Measurements from ENCODE around the gene SIT1. TPM values are rescaled to one million over a fixed set of nuclear protein-coding genes. Genes with fewer than 3 reads are reported as not detected.

Gene SIT1
- total RNA-seq, 2 donors from 2014 or later = 0.18 to 0.68 TPM

DNA sequence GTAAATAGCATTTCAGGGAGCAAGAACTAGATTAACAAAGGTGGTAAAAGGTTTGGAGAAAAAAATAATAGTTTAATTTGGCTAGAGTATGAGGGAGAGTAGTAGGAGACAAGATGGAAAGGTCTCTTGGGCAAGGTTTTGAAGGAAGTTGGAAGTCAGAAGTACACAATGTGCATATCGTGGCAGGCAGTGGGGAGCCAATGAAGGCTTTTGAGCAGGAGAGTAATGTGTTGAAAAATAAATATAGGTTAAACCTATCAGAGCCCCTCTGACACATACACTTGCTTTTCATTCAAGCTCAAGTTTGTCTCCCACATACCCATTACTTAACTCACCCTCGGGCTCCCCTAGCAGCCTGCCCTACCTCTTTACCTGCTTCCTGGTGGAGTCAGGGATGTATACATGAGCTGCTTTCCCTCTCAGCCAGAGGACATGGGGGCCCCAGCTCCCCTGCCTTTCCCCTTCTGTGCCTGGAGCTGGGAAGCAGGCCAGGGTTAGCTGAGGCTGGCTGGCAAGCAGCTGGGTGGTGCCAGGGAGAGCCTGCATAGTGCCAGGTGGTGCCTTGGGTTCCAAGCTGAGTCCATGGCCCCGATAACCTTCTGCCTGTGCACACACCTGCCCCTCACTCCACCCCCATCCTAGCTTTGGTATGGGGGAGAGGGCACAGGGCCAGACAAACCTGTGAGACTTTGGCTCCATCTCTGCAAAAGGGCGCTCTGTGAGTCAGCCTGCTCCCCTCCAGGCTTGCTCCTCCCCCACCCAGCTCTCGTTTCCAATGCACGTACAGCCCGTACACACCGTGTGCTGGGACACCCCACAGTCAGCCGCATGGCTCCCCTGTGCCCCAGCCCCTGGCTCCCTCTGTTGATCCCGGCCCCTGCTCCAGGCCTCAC lies 22.6 kb upstream of the SIT1 start, which contains the start of gene CA9:
CA9 (plus strand) TSS at position 797 of the 893 bp plus-strand sequence; CDS start at position 829, 32 bp downstream.
- Histone ChIP-seq H3K27ac (no peak within 1 kb of the TSS), H3K4me1 (replicated peaks) (no peaks in the 10 kb centered on the region), H3K36me3 (no peaks in the 10 kb centered on the region), H3K27me3 (replicated peaks; ENCODE audit: insufficient read depth) (no peaks in the 10 kb centered on the region), H3K4me3 (no peak within 1 kb of the TSS), H3K9me3 (no peaks in the 10 kb centered on the region)
- intact Hi-C loops (cut with DNase I) = no loop called here
- 21% methylated on average over 10 of the region's 10 CpGs for WGBS
- TF ChIP-seq, protein P1, sequence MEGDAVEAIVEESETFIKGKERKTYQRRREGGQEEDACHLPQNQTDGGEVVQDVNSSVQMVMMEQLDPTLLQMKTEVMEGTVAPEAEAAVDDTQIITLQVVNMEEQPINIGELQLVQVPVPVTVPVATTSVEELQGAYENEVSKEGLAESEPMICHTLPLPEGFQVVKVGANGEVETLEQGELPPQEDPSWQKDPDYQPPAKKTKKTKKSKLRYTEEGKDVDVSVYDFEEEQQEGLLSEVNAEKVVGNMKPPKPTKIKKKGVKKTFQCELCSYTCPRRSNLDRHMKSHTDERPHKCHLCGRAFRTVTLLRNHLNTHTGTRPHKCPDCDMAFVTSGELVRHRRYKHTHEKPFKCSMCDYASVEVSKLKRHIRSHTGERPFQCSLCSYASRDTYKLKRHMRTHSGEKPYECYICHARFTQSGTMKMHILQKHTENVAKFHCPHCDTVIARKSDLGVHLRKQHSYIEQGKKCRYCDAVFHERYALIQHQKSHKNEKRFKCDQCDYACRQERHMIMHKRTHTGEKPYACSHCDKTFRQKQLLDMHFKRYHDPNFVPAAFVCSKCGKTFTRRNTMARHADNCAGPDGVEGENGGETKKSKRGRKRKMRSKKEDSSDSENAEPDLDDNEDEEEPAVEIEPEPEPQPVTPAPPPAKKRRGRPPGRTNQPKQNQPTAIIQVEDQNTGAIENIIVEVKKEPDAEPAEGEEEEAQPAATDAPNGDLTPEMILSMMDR (IDR thresholded peaks at IDR 0.05) = no peak
- no peak for TF ChIP-seq POLR2AphosphoS5 (IDR thresholded peaks at IDR 0.05)
- TF ChIP-seq POLR2A (IDR thresholded peaks at IDR 0.05) = no peak
- no peak for DNase-seq (ENCODE audit: low spot score)

DNA sequence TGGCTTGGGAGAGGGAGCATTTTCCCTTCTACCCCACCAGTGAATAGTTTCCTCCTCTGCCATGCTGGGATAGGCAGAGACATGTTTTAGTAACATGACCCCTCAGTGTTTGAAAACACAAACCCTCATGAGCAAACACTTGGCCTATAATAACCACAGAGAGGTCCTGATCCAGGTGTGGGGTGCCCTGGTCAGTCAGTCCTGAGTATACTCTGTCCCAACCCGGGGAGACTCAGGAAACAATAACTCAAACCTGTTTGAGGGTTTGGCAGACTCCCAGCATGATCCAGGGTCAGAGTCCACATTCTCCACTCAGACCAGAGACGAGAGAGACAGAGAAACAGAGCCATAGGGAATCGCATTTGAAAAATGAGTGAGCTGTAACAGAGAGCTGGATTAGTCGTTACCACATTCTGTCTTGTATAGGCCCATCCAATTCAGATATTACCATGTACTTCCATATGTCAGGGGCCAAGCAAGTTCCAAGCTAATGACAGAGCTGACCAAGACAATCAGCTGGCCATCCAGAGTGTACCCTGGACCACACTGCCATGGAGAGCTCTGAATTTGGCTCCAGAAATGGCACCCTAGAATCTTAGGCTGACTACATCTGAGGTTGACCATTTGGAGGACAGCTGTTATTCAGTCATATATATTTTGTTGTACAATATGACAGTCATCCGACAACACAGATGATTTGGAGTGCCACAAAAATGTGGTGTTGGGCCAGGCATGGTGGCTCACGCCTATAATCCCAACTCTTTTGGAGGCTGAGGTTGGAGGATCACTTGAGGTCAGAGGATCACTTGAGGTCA lies 18.8 kb upstream of the SIT1 start:
- intact Hi-C loops (cut with DNase I) = no loop called here
- TF ChIP-seq, protein P1 (IDR thresholded peaks at IDR 0.05) = no peak
- TF ChIP-seq POLR2AphosphoS5 (IDR thresholded peaks at IDR 0.05) (no peak), POLR2A (IDR thresholded peaks at IDR 0.05) (no peak)
- H3K27me3 ChIP-seq (replicated peaks; ENCODE audit: insufficient read depth) = no peaks in the 10 kb centered on the region
- H3K9me3 ChIP-seq = no peaks in the 10 kb centered on the region
- no peaks in the 10 kb centered on the region for H3K4me1 ChIP-seq (replicated peaks)
- DNase-seq (ENCODE audit: low spot score) = no peak
- WGBS = 53% methylated on average over 6 of the region's 6 CpGs
- H3K36me3 ChIP-seq = no peaks in the 10 kb centered on the region
- peak overlapping the region in 1 of 2 donors; percentile 11 for H3K27ac ChIP-seq
- no peak overlapping the region for H3K4me3 ChIP-seq

DNA sequence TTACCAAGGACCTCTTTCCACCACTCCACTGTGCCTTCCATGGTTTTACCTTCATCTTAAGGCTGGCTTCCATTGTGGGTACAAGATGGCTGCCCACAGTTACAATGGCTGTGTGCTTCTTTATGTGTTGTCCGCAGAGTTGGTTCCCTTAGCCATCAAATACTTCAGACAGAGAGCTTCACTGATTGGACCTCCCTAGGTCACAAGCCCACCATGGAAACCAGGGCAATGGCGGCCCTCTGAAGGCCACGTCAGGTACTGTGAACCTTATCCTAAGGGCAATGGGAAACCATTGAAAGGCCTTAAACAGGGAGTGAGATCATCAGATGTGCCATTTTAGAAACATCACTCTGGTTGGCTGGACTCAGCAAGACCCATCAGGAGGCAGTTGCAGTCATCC lies 17.2 kb upstream of the SIT1 start:
- no peak for DNase-seq (ENCODE audit: low spot score)
- intact Hi-C loops (cut with DNase I) = no loop called here
- Histone ChIP-seq H3K36me3 (no peaks in the 10 kb centered on the region), H3K27me3 (replicated peaks; ENCODE audit: insufficient read depth) (no peaks in the 10 kb centered on the region), H3K4me1 (replicated peaks) (no peaks in the 10 kb centered on the region), H3K27ac (no peak overlapping the region), H3K4me3 (no peak overlapping the region), H3K9me3 (no peaks in the 10 kb centered on the region)
- no peak for TF ChIP-seq POLR2A (IDR thresholded peaks at IDR 0.05)
- no peak for TF ChIP-seq POLR2AphosphoS5 (IDR thresholded peaks at IDR 0.05)
- TF ChIP-seq, protein P1 (IDR thresholded peaks at IDR 0.05) = no peak
- WGBS = 96% methylated on average over 3 of the region's 3 CpGs

DNA sequence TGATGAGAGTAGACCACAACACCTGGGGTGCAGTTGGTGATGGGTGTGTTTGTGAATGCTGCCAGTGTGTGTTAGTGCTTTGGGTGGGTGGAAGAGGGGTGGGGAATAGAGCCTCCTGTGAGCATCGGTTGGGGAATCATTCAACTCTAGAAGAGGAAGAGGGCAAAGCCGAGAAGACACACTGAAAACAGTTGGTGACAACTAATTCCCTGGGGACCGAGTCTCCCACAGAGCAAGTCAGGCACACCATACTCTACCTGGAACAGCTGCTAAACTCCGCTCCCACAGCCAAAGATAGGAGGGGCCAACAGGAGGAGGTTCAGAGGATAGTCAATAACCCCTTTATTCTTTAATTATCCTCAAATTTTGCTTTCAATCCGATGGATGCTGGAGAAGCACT lies 15.8 kb upstream of the SIT1 start:
- Histone ChIP-seq H3K36me3 (no peaks in the 10 kb centered on the region), H3K4me3 (no peak overlapping the region), H3K27me3 (replicated peaks; ENCODE audit: insufficient read depth) (no peaks in the 10 kb centered on the region), H3K27ac (no peak overlapping the region), H3K4me1 (replicated peaks) (no peaks in the 10 kb centered on the region), H3K9me3 (no peaks in the 10 kb centered on the region)
- WGBS = 89% methylated on average over 5 of the region's 5 CpGs
- DNase-seq (ENCODE audit: low spot score) = no peak
- TF ChIP-seq, protein P1 (IDR thresholded peaks at IDR 0.05) = no peak
- TF ChIP-seq POLR2A (IDR thresholded peaks at IDR 0.05) (no peak), POLR2AphosphoS5 (IDR thresholded peaks at IDR 0.05) (no peak)
- intact Hi-C loops (cut with DNase I) = no loop called here

All from prostate gland (tissue), 2 donors.